GM19452 (cell line): ENCODE results near the gene SLC1A2.

Experiments
- ATAC-seq: cut with Tn5 transposase; IDR thresholded peaks from one replicate; pipeline ENCODE4 v1.9.1; 2021; ENCODE audit not compliant: unreplicated experiment

The SLC1A2 gene

DNA sequence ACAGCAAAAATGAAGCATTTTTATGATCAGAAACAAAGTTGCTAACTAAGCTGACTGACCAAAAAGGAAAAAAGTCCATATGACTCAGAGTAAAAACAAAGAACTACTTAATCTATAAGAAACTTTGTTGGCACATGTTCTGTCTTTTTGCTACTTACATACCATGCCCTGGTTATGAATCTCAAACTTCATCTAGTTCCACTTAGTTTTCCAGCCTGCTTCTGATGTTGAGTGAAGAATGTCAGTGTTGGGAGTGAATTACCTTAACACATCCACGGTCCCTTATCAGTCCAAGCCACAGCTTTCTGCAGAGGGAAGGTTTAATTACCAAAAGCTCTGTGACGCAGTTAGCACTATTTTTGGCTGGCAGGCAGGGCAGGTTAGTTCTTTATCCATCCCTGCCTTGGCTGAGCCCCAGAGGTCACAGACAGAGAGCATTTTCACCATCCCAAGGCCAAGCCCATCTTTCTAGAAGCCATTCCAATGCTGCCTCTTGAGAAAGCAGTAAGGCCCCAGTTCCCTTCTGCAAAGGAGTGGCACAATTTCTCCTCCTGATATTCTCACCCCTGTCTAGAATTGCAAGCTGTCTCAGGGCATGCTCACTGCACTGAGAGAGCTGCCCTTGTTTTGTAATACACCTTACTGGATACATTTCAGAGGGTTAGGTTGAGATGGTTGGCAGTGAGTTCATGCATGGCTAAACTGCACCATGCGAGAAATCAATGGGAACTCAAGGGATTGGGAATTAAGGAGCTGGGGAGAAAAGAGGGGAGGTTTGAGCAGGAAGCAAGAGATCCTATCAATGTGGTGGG, 67.1 kb downstream of the SLC1A2 start:
- ATAC-seq = no peak

DNA sequence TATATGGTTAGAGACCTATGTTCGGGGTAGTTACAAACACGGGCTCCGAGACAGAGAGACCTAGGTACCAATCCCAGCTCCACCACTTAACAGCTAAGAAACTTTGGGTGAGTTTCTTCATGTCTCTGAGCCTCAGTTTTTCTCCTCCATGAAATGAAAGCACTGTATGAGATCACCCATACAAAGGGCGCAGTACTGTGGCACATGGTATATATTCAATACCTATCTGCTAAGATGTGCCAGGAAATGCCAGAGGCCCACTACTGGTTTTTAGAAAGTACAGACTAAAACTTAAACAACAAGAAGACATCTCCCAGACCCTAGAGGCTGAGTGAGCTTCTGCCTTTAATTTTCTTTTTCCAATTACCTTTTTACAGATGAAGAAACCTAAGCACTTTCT, 69.5 kb downstream of the SLC1A2 start:
- ATAC-seq = no peak

DNA sequence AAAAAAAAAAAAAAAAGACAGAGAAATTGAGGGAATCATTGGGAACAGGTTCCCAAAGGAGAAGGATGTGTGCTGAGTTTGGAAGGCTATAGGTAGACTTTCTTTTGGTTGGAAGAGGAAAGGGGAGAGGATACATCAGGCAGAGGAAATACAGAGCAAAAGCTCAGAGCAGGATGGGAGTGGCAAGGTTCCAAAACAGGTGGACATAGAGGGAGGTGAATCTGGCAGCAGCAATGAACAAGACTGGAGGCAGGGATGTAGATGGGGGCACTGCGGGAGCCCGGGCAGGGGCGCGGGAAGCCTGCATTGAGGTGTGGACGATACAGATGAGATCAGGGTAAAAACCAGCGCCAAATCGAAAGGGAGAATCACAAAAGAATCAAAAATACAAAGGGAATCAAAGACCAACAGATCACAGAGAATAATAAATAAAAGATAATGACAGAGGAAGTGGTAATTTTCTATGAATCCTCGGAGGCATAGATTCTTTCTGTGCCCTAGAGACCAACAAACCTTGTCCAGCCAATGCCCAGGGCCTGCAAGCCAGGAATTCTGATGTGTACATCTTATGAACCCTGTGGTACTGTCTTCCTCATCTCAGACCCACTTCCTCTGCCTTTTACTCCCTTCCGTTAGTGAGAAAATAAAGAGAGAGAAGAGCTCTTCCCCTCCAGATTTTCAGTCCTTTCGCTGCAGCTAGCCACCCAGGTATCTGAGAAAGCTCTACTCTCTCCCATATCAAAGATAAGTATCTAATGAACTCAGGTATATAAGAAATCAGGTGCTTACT, 70.3 kb downstream of the SLC1A2 start:
- no peak for ATAC-seq

DNA sequence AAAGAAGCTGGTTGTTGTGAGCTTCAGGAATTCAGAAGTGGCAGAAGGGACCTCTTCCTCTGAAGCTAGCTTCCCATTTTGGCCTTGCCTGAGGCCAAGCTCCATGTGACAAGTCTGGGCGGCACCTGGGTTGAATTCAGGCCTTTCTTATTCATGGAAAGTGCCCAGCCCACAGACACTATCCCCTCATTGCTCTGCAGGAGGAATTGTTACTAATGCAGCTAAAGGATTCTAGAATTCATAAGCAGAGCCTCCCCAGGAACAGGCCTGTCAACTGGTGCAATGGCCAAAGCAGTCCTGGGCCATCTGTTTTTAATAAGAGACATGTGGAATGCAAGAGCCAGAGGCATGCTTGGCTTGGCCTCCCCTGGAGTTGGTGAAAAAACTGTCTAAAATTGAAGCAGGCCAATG, 71.4 kb downstream of the SLC1A2 start:
- no peak for ATAC-seq

DNA sequence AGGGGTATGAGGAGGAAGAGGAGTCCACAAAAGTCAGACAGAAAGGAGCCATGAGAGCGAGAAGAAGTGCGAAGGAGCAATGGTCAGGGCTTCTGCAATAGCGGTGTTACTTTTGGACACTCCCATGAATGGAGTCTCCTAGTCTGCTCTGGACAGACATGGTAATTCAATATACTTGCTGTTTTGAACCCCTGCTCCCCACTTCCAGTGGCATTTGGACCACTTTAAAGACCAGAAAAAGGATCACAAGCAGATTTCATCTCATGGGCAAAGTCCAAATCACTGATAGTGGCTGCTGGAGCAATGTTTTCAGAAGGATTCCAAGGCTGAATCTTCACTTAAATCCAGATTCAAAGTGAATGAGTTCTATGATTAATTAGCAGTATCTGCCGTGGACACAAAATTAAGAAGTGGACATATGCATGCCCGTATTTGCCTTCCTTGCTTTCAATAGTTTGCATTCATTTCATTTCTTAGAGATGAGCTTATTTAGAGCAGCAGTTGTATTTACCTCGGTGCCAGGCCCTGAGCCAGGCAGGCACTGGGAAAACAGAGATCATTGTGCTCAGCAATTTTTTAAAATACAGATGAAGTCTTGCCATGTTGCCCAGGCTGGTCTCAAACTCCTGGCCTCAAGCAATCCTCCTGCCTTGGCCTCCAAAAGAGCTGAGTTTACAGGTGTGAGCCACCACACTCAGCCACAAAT, 72.0 kb downstream of the SLC1A2 start:
- no peak for ATAC-seq

DNA sequence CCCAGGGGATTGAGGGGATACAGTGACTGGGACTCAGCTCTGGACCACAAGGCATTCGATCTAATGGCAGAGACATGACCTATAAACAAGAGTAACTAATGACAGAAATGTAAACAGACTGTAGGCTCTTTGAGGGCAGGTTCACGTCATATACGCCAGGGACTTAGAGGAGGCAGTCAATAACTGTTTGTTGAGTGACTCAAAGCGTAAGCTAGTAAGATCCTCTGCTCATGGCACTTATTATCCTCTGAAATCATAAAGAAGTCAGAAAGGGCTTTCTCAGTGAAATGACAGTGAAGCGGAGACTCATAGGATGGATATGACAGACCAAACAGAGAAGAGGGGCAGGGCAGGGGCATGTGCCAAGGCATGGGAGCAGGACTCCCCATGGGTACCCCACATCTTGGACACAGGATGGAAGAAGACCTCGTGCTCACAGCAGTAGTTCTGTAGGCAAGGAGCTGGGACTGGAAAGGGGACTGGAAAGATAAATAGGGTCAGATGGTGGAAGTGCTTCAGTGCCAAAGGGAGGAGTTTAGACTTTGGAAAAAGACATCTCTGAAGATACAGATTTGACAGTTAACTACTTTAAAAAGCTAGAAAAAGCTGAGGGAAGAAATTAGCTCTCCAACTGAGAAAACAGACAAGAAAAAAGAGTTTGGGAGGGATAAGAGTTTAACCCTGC, 72.7 kb downstream of the SLC1A2 start:
- no peak for ATAC-seq

DNA sequence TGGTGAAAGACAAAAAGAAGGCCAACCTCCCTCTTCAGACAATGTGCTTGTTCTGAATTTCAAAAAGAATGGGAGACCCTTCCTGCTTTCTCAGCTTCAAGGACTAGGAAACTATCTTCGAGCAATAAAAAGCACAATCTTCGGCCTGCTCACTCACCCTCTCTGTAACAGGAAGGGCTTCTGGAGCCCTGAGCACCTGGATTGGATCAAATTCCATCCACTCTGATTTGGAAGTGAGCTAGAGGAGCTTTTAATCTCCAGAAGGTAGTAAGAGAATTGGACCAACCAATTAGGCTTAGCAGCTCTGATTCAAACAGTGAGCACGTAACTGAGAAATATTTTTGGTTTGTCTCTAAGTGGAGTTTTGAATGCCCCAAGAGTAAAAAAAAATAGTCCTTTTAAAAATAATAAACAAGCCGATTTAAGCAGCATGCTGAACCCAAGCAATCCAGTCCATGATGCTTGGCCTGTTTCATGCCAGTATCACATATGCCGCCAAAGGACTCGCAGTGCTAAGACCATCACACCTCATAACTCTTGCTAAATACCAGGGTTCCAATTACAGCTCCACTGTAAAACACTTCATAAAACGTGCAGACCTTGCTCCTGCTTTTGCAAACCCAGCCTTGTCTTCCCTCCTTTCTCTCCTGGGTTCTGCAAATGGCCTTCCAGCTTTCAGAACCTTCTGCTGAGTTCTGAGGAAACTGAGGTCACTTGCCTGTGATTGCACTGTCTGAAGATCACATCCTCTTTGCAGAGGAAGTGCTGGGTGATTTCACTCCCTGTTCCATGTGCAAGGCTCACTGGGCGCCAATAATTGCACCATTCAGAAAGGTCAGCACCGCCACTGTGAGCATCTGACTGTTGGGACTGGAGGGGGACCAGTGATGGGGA, 74.4 kb downstream of the SLC1A2 start:
- ATAC-seq = no peak

DNA sequence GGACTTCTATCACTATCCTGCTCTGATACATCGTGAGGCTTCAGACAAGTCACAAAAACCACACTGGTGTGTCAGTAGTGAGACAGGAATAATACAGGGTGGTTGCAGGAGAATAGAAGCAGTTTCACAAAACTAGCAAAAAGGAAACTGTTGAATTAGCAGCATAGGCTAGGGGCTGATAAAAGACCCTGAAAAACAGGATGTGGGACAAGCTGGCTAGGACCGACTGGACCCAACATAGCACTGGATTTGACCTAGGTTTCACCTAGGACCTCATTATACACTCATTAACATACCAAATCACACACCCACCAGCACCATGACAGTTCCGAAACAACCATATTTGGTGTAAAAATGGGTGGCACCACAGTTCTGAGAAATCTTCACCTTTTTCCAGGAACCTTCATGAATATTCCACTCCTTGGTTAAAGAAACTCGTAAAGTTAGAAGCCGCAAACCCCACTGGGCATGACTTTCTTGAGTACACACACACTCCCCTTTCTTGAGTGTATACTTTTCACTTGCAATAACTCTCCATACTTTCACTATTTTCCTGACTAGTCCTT, 76.2 kb downstream of the SLC1A2 start:
- ATAC-seq = peak; percentile 72

DNA sequence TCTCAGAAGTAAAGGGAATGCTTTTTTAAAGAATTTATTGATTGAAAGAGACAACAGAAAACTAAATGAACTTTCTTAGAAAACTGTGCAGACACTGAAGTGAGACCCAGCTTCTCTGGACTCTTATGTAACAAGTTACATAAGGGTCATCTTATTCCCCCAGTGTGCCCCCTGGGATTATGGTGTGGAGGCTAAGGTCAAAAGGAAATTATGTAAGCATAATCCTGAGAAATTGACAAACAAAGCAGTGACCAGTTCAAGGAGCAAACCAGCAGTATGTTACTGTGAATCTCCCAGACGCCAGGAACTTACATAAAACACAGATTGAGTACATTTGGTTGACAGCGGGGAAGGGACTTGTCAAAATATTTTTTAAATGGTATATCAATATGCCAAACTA, 78.6 kb downstream of the SLC1A2 start:
- ATAC-seq = no peak

DNA sequence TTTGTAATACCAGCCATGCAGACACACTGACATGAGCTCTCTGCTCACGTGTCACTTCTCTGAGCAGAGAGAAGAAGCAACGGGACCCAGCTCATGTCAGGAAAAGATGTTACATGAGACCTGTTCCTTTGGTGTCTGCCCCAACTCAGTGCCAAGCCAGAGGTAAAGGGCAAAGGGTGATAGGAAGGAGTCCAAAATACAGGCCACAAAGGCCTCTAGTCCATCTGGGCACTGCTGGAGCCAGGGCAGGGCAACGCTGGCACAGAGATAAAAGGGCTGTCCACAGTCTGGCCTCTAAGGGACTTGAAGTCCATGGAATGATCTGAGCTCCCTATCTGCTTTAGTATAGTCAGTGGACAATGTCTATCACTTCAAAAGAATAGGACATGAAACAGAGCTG, 79.3 kb downstream of the SLC1A2 start:
- ATAC-seq = no peak

DNA sequence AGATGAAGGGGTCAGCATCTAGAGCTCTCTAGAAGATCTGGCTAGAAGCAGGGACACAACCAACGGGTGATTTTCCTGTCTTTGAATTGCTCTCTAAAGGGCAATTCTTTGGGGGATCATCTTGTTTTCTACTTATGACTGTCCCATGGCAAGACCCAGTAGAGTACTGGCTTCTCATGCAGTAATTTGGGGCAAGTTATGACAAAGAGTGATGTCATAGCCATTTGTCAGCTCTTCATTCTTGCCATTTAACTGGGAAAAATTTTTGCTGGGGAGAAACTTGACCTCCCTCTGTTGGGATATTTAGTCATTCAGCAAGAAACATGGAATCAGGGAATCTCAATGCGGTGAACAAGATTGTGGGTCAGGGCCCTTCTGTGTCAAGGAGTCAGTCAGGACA, 80.4 kb downstream of the SLC1A2 start:
- no peak for ATAC-seq

DNA sequence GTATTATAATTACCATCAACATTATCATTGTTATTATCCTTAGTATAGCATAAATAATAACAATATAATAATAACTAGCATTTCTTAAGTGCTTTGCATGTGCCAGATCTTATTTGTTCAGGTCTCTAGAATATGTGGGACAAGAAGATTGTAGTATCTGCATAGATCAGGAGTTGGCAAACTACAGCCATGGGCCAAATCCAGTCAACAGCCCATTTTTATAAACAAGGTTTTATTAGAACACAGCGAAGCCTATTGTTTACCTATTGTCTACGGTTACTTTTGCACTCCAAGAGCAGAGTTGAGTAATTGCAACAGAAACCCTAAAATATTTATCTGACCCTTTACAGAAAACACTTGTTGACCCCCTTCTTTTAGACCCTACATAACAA, 81.4 kb downstream of the SLC1A2 start:
- ATAC-seq = no peak

DNA sequence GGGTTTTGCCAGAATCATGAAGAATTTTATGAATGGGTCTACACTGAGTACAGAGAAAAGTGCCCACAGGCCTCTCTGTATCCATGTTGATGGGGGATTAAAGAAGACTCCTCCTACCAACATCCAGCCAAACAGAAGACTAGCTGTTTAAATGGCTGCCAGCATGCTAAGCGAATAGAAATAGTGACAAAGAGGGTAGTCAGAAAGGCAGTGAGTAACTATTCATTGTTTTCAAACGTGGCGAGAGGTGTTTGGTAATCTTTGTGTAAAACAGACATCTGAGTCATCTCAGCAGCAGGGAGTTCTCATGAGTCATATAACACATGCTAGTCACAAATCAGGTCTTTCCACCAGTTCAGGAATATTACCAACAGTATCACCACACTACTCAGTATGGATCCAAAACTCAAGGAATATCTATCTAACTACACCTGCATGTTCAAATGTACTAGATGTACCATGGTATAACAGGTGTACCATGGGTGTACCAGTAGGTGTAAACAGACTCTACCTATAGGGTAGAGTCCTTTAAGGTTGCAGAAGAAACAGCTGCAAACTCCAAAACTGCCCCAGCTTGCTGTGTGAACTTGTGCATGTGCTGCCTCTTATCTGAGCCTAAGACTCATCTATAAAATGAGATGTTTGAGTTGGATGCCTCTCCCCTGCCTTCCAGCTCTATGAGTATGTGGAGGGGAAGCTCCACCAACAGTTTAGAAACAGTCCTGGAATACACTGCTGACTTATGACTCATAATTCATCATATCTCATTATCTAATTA, 82.0 kb downstream of the SLC1A2 start:
- no peak for ATAC-seq

DNA sequence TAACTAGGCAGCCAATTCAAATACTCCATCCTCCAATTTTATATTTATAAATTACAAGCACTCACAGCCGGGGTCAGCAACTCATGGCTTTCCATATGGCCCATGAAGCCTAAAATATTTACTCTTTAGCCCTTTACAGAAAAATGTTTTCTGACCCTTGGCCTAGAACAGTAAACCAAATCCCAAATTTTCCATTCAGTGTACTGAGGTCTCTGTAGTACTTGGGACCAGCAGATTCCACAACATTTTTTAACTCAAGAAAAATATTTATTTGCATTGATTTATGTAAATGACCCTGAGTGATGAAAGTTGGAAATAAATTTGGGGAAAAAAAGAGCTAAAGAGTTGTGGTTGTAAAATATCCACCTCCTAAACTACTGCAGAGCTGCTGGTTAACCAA, 82.6 kb downstream of the SLC1A2 start:
- no peak for ATAC-seq

DNA sequence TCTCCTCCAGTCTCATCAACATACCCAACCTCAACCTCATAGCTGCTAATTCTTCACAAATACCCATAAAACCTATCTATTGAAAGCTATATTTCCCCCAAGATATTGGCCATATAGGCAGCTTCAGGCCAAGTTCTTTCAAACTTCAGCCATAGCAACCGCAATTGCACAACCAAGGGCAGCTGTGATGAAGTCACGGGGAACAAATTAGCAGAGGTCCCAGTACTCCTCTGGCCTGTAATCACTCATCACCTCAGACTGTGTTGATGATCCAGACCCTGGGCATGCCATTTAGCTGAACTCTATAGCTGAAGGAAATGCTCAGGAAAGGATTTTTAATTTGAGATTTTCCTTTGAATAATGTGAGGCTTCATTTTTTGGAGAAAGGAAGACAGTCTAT, 84.1 kb downstream of the SLC1A2 start:
- no peak for ATAC-seq

DNA sequence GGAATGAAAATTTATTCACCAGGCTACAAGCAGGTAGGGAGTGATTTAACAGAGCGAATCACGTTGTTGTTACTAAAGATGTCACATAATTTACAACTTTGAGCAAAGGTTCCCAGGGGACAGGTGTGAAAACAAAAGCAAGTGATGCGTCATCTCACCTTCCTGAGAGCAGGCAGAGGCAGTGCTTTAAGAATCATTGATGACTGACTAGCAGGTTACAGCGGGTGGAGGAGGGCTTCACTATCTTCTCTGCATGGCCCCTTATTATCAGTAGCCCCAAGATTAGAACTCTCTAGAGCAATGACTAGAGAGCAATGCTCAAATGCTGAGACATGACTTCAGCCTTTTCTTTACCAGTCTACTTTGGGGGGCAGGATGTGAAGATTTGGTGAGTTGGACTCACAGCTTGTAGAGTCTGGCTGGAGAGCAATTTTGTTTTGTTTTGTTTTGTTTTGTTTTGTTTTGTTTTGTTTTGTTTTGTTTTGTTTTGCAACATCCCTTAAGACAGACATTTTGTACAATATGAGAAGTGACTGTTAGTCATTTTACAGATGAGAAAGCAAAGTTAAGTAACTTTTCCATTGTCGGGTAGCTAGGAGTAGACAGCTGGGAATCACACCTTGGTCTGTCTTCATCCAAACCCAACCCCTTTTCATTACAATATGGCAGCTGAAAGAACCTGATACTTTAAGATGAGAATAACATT, 84.8 kb downstream of the SLC1A2 start:
- peak; percentile 79 for ATAC-seq

DNA sequence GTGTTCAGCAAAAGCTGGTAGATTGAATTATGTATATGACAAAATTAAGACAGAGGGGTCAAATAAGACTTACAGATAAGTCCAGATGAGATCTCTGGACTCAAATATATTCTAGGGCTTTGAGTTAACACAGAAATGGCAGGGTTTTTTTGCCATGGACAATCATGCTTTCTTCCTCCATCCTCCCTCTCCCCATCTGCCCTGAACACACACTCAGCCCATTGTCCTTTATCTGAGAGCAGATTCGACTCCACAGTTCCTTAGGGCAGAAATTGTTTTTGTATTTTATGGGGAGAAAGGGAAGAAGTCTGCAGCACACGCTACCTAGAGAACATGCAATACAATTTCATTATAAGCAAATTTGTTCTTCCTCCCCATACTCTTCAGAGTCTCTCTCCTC, 86.8 kb downstream of the SLC1A2 start:
- no peak for ATAC-seq

DNA sequence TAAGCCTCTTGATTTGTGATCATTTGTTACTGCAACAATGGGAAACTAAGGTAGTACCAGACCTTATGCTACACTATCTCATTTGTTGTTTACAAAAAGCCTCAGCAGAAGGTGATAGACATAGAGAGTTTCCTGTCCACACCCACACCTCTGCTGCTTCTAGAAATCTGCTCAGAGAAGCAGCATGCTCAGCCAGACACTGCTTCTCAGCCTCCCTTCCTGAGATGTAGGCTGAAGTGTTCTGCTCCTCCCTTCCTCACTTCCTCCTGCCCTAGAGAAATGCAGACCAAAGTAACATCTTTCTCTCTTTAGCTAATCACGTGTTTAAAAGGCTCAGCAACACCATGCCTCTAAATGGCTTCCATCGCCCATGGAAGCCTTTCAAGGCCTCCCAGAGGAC, 88.4 kb downstream of the SLC1A2 start:
- ATAC-seq = no peak
